AG09309 (cell line): ENCODE data around the gene PCDH15.

Experiments
- DNase-seq: peaks from one replicate; pipeline ENCODE4 v3.0.0-alpha.2; 2010; ENCODE audit warnings: low read depth
- H3K4me3 ChIP-seq: 2 replicates; pipeline ENCODE4 v1.5.1; 2011; ENCODE audit warnings: mild to moderate bottlenecking, low read depth, low read length, moderate library complexity; ENCODE audit not compliant: control insufficient read depth
- CTCF ChIP-seq: IDR thresholded peaks from 2 replicates; pipeline ENCODE4 v1.5.1; 2011; ENCODE audit warnings: mild to moderate bottlenecking, low read depth, low read length, inconsistent platforms; ENCODE audit not compliant: insufficient read depth, control insufficient read depth; ENCODE audit errors: missing control alignments

PCDH15 gene

DNA sequence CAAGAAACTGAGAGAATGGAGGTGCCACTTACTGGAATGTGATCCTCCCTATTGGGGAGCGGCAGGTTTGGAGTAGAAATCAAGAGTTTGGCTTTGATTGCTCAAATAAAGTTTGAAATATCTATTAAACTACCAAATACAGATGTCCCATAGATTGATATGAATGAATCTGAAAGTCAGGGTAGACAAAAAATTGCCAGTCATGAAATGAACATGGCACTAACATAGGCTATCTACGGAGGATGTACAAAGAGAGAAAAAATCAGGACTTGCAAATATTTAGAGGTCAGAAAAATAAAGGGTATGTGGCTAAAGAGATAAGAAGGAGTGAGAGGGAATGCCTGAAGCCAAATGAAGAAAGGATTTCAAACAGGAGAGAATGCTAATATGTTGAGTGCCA, 119.9 kb downstream of the PCDH15 start:
- no peak overlapping the region for H3K4me3 ChIP-seq
- TF ChIP-seq CTCF: no peak
- DNase-seq: no peak

DNA sequence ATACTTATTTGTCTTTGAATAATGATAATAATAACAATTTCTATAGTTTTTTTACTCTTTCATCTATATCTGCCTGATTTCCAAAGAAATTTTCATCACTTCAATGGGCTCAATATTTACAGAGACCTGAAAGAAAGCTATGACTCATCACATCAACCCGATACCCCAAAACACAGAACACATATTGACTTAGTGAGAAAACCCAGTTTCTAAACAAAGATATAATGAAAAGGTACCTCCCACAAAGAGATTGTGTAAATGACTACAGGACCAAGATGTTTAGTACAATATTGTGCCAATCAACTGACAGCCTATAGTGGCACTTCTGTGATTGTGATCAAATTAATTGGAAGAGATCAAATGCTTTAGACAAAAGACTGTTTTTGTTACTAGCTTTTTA, 133.9 kb downstream of the PCDH15 start:
- TF ChIP-seq CTCF: no peak
- H3K4me3 ChIP-seq: no peak overlapping the region
- DNase-seq: no peak

- no peak overlapping the region for H3K4me3 ChIP-seq
- DNase-seq: no peak
- TF ChIP-seq CTCF: no peak
These were observed 134.8 kb downstream of the PCDH15 start for GRCh38 chr10:54666192-54666591.

DNA sequence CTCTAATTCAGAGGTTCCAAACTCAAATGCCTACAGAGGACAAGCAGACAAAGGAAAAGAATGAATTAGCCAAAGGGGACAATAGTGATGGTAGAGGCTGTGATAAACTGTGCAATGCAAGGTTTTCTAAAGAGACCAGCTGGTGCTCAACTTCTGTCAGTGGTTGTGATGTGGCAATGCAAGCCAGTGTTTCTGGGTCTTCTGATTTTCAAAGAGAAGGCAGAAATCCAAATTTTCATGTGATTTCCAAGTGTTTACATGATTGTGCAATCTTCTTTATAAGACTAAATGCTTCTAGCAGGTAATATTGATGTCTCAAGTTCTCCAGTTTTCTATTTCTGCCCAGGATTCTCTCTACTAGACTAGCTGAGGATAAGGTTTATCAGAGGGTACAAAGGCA, 135.9 kb downstream of the PCDH15 start:
- no peak overlapping the region for H3K4me3 ChIP-seq
- TF ChIP-seq CTCF: no peak
- no peak for DNase-seq

- TF ChIP-seq CTCF: no peak
- H3K4me3 ChIP-seq: no peak overlapping the region
- DNase-seq: no peak
These were observed 140.6 kb downstream of the PCDH15 start for GRCh38 chr10:54660397-54660796.

DNA sequence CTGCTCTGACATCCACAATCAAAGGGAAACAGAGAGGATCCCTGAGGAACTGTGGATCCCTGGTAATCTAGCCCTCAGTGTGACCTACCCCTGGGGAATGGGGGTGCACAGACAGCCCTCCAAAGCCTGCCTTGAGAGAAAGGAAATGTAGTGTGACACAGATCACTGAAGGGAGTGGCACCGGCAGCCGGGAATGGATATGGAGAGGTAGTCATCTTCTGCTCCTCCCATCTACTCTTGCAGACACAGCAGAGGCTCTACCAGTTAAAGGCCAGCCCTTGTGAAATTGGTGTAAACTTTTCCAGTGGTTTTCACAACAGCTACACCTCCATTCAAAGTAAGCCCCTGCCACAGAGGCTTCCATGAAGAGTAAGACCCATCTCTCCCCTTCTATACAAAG, 144.4 kb downstream of the PCDH15 start:
- TF ChIP-seq CTCF: no peak
- no peak for DNase-seq

GRCh38 chr10:54653518-54653917, 147.5 kb downstream of the PCDH15 start:
- TF ChIP-seq CTCF: no peak
- no peak overlapping the region for H3K4me3 ChIP-seq
- DNase-seq: no peak

More for the DNA sequence above, 144.4 kb downstream of the PCDH15 start:
- no peak overlapping the region for H3K4me3 ChIP-seq
